HEK293 (cell line): ENCODE data around the gene EFCAB6.

Experiments used
- CTCF ChIA-PET: fragments of 350-600 bp; formaldehyde crosslinking; extraction: SDS; loops from one replicate; lab custom pipeline; 2021; ENCODE audit warnings: antibody characterized with exemption; lab: Yijun Ruan, JAX
- POLR2A ChIA-PET: fragments of 300-600 bp; formaldehyde crosslinking; extraction: SDS; loops from one replicate; lab custom pipeline; 2020; ENCODE audit warnings: antibody characterized with exemption, inconsistent platforms; lab: Yijun Ruan, JAX
- H3K27ac ChIP-seq: fragments of 200-500 bp; sonication (Bioruptor generic); 2 replicates; pipeline ENCODE4 v1.5.1; 2014; ENCODE audit warnings: low read depth, low read length, control low read depth, inconsistent platforms; ENCODE audit errors: extremely low read depth
- H3K36me3 ChIP-seq, 2 experiments: fragments of 200-500 bp in 1 of 2; sonication (Bioruptor generic) in 1 of 2; 1 replicate in 1 of 2; 2 replicates in 1 of 2; pipeline ENCODE4 v1.5.1; 2014 to 2017; ENCODE audit warnings: inconsistent platforms in 2 of 2, low read length in 2 of 2; ENCODE audit not compliant: control insufficient read depth in 2 of 2, insufficient read depth in 1 of 2
- H3K4me1 ChIP-seq: fragments of 200-500 bp; sonication (Bioruptor generic); 2 replicates; pipeline ENCODE4 v1.5.1; 2014; ENCODE audit warnings: mild to moderate bottlenecking, low read length, inconsistent platforms; ENCODE audit not compliant: control insufficient read depth, insufficient read depth
- H3K4me3 ChIP-seq: 2 replicates; pipeline ENCODE4 v1.5.1; 2011; ENCODE audit warnings: low read depth, mild to moderate bottlenecking, control low read depth, low read length, moderate library complexity
- H3K9me3 ChIP-seq: fragments of 200-500 bp; sonication (Bioruptor generic); 2 replicates; pipeline ENCODE4 v1.5.1; 2014; ENCODE audit warnings: low read depth, low read length, inconsistent platforms; ENCODE audit not compliant: control insufficient read depth, insufficient read depth
- GFI1B ChIP-seq: fragments of 450-650 bp; formaldehyde crosslinking; IDR thresholded peaks from 2 replicates; pipeline ENCODE4 v1.5.1; 2016; ENCODE audit warnings: missing biosample characterization, missing genetic modification characterization
- SP2 ChIP-seq: fragments of 450-650 bp; formaldehyde crosslinking; IDR thresholded peaks from 2 replicates; pipeline ENCODE4 v1.5.1; 2016; ENCODE audit warnings: missing biosample characterization, missing genetic modification characterization
- ZBTB10 ChIP-seq: fragments of 450-650 bp; formaldehyde crosslinking; IDR thresholded peaks from 2 replicates; pipeline ENCODE4 v1.5.1; 2016; ENCODE audit warnings: missing biosample characterization, missing genetic modification characterization
- ZBTB21 ChIP-seq: fragments of 450-650 bp; formaldehyde crosslinking; IDR thresholded peaks from 2 replicates; pipeline ENCODE4 v1.5.1; 2017; ENCODE audit warnings: missing biosample characterization, missing genetic modification characterization
- ZIC2 ChIP-seq: fragments of 450-650 bp; formaldehyde crosslinking; IDR thresholded peaks from 2 replicates; pipeline ENCODE4 v1.5.1; 2016; ENCODE audit warnings: missing biosample characterization, missing genetic modification characterization
- ZNF174 ChIP-seq: fragments of 450-650 bp; formaldehyde crosslinking; IDR thresholded peaks from 2 replicates; pipeline ENCODE4 v1.5.0; 2017; ENCODE audit warnings: missing biosample characterization, mild to moderate bottlenecking, missing genetic modification characterization
- ZNF521 ChIP-seq: fragments of 450-650 bp; formaldehyde crosslinking; IDR thresholded peaks from 2 replicates; pipeline ENCODE4 v1.5.1; 2017; ENCODE audit warnings: missing biosample characterization, mild to moderate bottlenecking, missing genetic modification characterization
- ZNF571 ChIP-seq: fragments of 450-650 bp; formaldehyde crosslinking; IDR thresholded peaks from 2 replicates; pipeline ENCODE4 v1.5.0; 2017; ENCODE audit warnings: missing biosample characterization, missing genetic modification characterization
- ZNF654 ChIP-seq: fragments of 450-650 bp; formaldehyde crosslinking; IDR thresholded peaks from 2 replicates; pipeline ENCODE4 v1.5.1; 2016; ENCODE audit warnings: low read depth, missing biosample characterization, missing genetic modification characterization
- TF ChIP-seq, protein P1 (sequence below): fragments of 450-650 bp; formaldehyde crosslinking; IDR thresholded peaks from 2 replicates; pipeline ENCODE4 v1.5.1; 2016; ENCODE audit warnings: missing biosample characterization, missing genetic modification characterization
- TF ChIP-seq, protein P2 (sequence below): fragments of 450-650 bp; formaldehyde crosslinking; IDR thresholded peaks from 2 replicates; pipeline ENCODE4 v1.5.1; 2016; ENCODE audit warnings: missing biosample characterization, missing genetic modification characterization

The EFCAB6 gene

DNA sequence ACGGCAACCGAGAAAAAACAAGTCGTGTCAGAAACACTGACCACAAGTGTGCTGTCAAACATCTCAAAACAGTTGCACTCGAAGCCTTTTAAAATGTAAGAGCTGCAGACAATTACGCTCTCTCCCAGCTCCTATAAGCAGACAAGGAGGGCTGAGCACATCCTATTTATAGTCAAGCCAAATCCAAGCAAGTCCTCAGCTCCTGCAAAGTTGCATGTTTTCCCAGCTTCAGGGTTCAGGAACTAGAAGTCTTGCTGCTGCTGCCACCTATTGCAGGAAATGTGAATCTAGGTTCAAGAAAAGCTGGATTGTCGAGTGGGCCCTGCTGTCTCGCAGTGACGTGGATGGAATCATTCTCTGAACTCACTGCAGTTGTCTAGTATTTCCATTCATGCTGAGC, 15.5 kb downstream of the EFCAB6 start:
- TF ChIP-seq ZNF654 (tag by site-specific recombination) (0 out of 2 replicates have a peak, but pooled peaks have one; percentile 18), ZBTB21 (tag by site-specific recombination) (no peak)
- ChIA-PET POLR2A (interaction anchor here (0.8 kb wide), 1 partner anchor 15 kb away, joined by 3 read pairs; the partner anchor contains the start of gene EFCAB6), CTCF (interaction anchor here (0.6 to 1.5 kb wide), 11 partner anchors 9 to 567 kb away, joined by 3 to 7 read pairs (median 3); no protein-coding TSS in a partner anchor)

GRCh38 chr22:43795320-43795719, 16.8 kb downstream of the EFCAB6 start:
- Histone ChIP-seq H3K27ac (no peak overlapping the region), H3K4me1 (no peaks in the 10 kb centered on the region), H3K36me3 (no peaks in the 10 kb centered on the region), H3K9me3 (no peaks in the 10 kb centered on the region), H3K4me3 (no peak overlapping the region)
- ChIA-PET CTCF (interaction anchor here (0.7 kb wide), 1 partner anchor 29 kb away, joined by 3 read pairs; no protein-coding TSS in a partner anchor), POLR2A (no interaction called here)
- TF ChIP-seq ZNF521 (no peak), GFI1B (tag by site-specific recombination) (no peak), ZNF174 (tag by site-specific recombination) (no peak), ZBTB10 (tag by site-specific recombination) (no peak)
- TF ChIP-seq, protein P1, sequence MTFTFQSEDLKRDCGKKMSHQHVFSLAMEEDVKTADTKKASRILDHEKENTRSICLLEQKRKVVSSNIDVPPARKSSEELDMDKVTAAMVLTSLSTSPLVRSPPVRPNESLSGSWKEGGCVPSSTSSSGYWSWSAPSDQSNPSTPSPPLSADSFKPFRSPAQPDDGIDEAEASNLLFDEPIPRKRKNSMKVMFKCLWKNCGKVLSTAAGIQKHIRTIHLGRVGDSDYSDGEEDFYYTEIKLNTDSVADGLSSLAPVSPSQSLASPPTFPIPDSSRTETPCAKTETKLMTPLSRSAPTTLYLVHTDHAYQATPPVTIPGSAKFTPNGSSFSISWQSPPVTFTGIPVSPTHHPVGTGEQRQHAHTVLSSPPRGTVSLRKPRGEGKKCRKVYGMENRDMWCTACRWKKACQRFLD = no peak

More for the DNA sequence above, 15.5 kb downstream of the EFCAB6 start:
- Histone ChIP-seq H3K36me3 (no peaks in the 10 kb centered on the region), H3K4me3 (no peak overlapping the region), H3K27ac (no peak overlapping the region), H3K9me3 (no peaks in the 10 kb centered on the region), H3K4me1 (no peaks in the 10 kb centered on the region)

DNA sequence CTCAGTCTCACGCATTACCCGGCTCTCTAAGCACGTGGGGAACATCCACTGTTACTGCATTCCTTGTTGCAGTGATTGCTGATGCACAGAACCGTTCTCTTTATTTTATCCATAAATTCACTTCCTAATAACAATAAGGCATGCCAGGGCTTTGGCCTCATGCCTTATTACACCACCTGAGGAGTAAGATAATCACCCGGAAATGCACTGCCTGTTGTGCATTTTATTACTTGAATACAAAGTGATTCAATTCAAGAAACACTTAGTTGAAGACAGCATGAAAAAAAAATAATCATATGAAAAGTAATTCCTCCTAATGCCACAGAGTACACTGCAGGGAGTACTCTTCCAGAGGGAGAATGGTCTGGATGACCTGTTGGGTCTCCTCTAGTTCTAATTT, 19.2 kb downstream of the EFCAB6 start:
- H3K4me1 ChIP-seq = no peaks in the 10 kb centered on the region
- no peaks in the 10 kb centered on the region for H3K9me3 ChIP-seq
- H3K36me3 ChIP-seq = no peaks in the 10 kb centered on the region
- ChIA-PET POLR2A (no interaction called here), CTCF (no interaction called here)
- H3K27ac ChIP-seq = no peak overlapping the region
- H3K4me3 ChIP-seq = no peak overlapping the region
- no peak for TF ChIP-seq ZNF571 (tag by site-specific recombination)
- peak; percentile 73 for TF ChIP-seq ZIC2 (tag by site-specific recombination)
- TF ChIP-seq, protein P2, sequence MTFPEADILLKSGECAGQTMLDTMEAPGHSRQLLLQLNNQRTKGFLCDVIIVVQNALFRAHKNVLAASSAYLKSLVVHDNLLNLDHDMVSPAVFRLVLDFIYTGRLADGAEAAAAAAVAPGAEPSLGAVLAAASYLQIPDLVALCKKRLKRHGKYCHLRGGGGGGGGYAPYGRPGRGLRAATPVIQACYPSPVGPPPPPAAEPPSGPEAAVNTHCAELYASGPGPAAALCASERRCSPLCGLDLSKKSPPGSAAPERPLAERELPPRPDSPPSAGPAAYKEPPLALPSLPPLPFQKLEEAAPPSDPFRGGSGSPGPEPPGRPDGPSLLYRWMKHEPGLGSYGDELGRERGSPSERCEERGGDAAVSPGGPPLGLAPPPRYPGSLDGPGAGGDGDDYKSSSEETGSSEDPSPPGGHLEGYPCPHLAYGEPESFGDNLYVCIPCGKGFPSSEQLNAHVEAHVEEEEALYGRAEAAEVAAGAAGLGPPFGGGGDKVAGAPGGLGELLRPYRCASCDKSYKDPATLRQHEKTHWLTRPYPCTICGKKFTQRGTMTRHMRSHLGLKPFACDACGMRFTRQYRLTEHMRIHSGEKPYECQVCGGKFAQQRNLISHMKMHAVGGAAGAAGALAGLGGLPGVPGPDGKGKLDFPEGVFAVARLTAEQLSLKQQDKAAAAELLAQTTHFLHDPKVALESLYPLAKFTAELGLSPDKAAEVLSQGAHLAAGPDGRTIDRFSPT = no peak

DNA sequence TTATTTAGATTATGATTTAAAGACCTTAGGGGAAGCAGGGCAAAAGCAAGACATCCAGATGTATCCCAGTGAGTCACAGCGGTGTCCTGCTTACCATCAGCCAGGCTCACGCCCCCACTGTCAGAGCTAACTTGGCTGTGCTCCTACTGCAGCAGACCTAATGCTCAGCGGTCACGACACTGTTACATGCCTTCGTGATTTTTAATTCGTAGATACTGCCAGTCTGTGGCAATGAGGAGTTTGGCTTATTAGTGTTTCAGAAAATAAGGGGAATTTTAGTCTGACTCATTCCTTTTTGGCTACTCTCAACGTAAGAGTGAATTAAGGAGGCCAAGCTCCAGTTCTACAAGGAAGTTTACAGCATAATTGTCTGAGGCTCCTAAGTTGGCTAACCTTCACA, 22.7 kb downstream of the EFCAB6 start:
- no peaks in the 10 kb centered on the region for H3K4me1 ChIP-seq
- no peaks in the 10 kb centered on the region for H3K36me3 ChIP-seq
- no peaks in the 10 kb centered on the region for H3K9me3 ChIP-seq
- no peak for TF ChIP-seq SP2 (tag by site-specific recombination)
- CTCF ChIA-PET = no interaction called here
- POLR2A ChIA-PET = interaction anchor here (1.0 kb wide), 1 partner anchor 23 kb away, joined by 3 read pairs; the partner anchor contains the start of gene EFCAB6
- H3K4me3 ChIP-seq = no peak overlapping the region
- no peak overlapping the region for H3K27ac ChIP-seq
